NT2/D1 (cell line): ENCODE data around the gene ARHGAP8.

Experiments
- SUZ12 ChIP-seq: IDR thresholded peaks from 2 replicates; pipeline ENCODE4 v1.6.1; 2011; ENCODE audit not compliant: insufficient read length, insufficient read depth; ENCODE audit errors: extremely low read depth
- YY1 ChIP-seq: IDR thresholded peaks from 2 replicates; pipeline ENCODE4 v1.6.1; 2011; ENCODE audit not compliant: insufficient read length, insufficient read depth

- TF ChIP-seq SUZ12 = no peak
- no peak for TF ChIP-seq YY1
Measured at GRCh38 chr22:44753189-44754042, 1.0 kb downstream of the ARHGAP8 start.
